Stimulated activated CD8-positive, alpha-beta memory T cell treated with anti-CD3 and anti-CD28 coated beads, Interleukin-4, amount 100 ng/mL, for 24 hours (primary cell): ENCODE measurements around the gene ARHGAP23.

Experiments used
- DNase-seq: peaks from one replicate; pipeline ENCODE4 v3.0.0-alpha.2; 2020; ENCODE audit warnings: low read depth

Gene ARHGAP23

GRCh38 chr17:38549285-38549684, 121.0 kb downstream of the ARHGAP23 start:
- DNase-seq = no peak

- no peak for DNase-seq
Observed at GRCh38 chr17:38550661-38551060, 122.4 kb downstream of the ARHGAP23 start.

DNA sequence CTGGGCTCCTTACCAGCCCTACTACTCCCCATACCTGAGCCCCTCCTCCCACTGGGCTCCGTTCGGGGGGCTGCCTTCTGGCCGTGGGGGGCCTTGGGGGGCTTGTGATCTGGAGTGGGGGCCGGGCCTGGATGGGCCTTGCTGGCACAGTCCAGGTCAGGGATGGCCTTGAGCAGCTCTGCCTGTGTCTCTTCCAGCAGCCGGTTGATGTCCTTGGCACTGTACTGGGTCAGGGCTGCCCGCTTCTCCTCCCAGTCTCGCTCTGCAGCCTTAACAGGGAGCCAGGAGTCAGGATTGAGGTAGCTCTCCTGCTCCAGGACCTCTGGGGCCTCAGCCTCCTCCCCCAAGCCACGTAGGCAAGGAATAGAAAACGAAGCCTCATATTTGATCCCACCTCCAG, 122.9 kb downstream of the ARHGAP23 start:
- no peak for DNase-seq

GRCh38 chr17:38552343-38552742, 124.1 kb downstream of the ARHGAP23 start:
- DNase-seq = no peak

GRCh38 chr17:38554430-38555350, 126.4 kb downstream of the ARHGAP23 start:
- DNase-seq = no peak

GRCh38 chr17:38556239-38556638, 128.0 kb downstream of the ARHGAP23 start:
- no peak for DNase-seq

DNA sequence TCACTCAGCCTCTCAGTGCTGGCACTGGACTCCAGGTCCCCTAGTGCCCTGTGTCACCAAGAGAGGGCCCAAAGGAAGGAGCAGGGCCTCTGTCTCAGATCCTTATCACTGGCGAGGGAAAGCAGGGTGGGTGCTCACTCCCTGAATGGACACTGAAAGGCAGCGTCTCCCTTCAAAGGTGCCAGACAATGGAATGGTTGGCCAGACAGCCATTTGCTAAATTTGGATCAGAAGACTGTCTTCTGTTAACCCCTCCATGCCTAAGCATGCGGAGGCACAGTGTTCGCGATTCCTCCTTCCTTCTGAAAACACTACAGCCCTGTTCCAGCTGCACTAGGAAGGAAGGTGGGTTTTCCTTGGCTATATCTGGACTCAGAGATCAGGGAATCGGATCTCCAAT, 129.1 kb downstream of the ARHGAP23 start:
- DNase-seq = no peak

GRCh38 chr17:38557836-38558727, 129.8 kb downstream of the ARHGAP23 start:
- peak; percentile 84 for DNase-seq

- DNase-seq = no peak
Observed at GRCh38 chr17:38558728-38559050, 130.4 kb downstream of the ARHGAP23 start.

GRCh38 chr17:38559051-38559879, 131.0 kb downstream of the ARHGAP23 start:
- peak; percentile 89 for DNase-seq

GRCh38 chr17:38559880-38560230, 131.6 kb downstream of the ARHGAP23 start:
- DNase-seq = no peak

- no peak for DNase-seq
Observed at GRCh38 chr17:38560503-38561318, 132.4 kb downstream of the ARHGAP23 start.

- no peak for DNase-seq
Observed at GRCh38 chr17:38561416-38562214, 133.4 kb downstream of the ARHGAP23 start.
